CD14-positive monocyte (primary cell): ENCODE data around the gene LTBP1. TPM values are rescaled to one million over a fixed set of nuclear protein-coding genes. Genes with fewer than 3 reads are reported as not detected.

ENCODE experiments used
- DNase-seq, 3 donors: peaks; one replicate each; pipeline ENCODE4 v3.0.0-alpha.2; 2011 to 2022
- H2AFZ ChIP-seq: 2 replicates; pipeline ENCODE4 v1.6.0; 2012; ENCODE audit warnings: mild to moderate bottlenecking, low read depth, low read length, inconsistent platforms; ENCODE audit not compliant: insufficient read depth, poor library complexity, severe bottlenecking
- H3K27ac ChIP-seq, 2 donors: 1 replicate in 1 of 2; 2 replicates in 1 of 2; pipeline ENCODE4 v1.5.1; 2012 to 2013; ENCODE audit warnings: low read length in 2 of 2, control low read depth in 1 of 2, inconsistent platforms in 1 of 2, low read depth in 1 of 2, mild to moderate bottlenecking in 1 of 2
- H3K27me3 ChIP-seq, 2 donors: one replicate each; pipeline versions ENCODE4 v1.6.0 to v1.6.1; 2011 to 2013; ENCODE audit warnings: low read length in 2 of 2; ENCODE audit not compliant: control insufficient read depth in 2 of 2, insufficient read depth in 2 of 2
- H3K36me3 ChIP-seq, 2 donors: replicated peaks in 1 of 2; 1 replicate in 1 of 2; 2 replicates in 1 of 2; pipeline versions ENCODE4 v1.5.1 to v1.6.1; 2012 to 2013; ENCODE audit warnings: low read length in 2 of 2, control low read depth in 1 of 2, inconsistent platforms in 1 of 2, mild to moderate bottlenecking in 1 of 2; ENCODE audit not compliant: insufficient read depth in 2 of 2, control insufficient read depth in 1 of 2
- H3K4me1 ChIP-seq, 2 donors: 1 replicate in 1 of 2; 2 replicates in 1 of 2; pipeline versions ENCODE4 v1.5.1 to v1.6.1; 2012 to 2013; ENCODE audit warnings: low read length in 2 of 2, control low read depth in 1 of 2, inconsistent platforms in 1 of 2, mild to moderate bottlenecking in 1 of 2, moderate library complexity in 1 of 2; ENCODE audit not compliant: insufficient read depth in 2 of 2, control insufficient read depth in 1 of 2
- H3K4me2 ChIP-seq: replicated peaks from 2 replicates; pipeline ENCODE3; 2012; ENCODE audit warnings: low read length, moderate library complexity, mild to moderate bottlenecking; ENCODE audit not compliant: poor library complexity, severe bottlenecking; ENCODE audit errors: extremely low read depth
- H3K4me3 ChIP-seq, 3 experiments: fragments of 200-600 bp in 1 of 3; sonication (generic) in 1 of 3; replicated peaks in 1 of 3; 1 replicate in 2 of 3; 2 replicates in 1 of 3; pipeline ENCODE4 v1.5.1; 2011 to 2013; ENCODE audit warnings: low read length in 3 of 3, mild to moderate bottlenecking in 3 of 3, control low read depth in 2 of 3, low read depth in 2 of 3, inconsistent platforms in 1 of 3, moderate library complexity in 1 of 3
- H3K79me2 ChIP-seq: 2 replicates; pipeline ENCODE4 v1.6.0; 2012; ENCODE audit warnings: mild to moderate bottlenecking, control low read depth, inconsistent platforms, low read length, moderate library complexity; ENCODE audit not compliant: insufficient read depth
- H3K9ac ChIP-seq: 2 replicates; pipeline ENCODE4 v1.6.0; 2017; ENCODE audit warnings: low read length, mild to moderate bottlenecking; ENCODE audit not compliant: insufficient read depth, poor library complexity, severe bottlenecking
- H3K9me3 ChIP-seq, 2 donors: replicated peaks in 1 of 2; 1 replicate in 1 of 2; 2 replicates in 1 of 2; pipeline versions ENCODE4 v1.5.1 to v1.6.1; 2012 to 2013; ENCODE audit warnings: low read length in 2 of 2, control low read depth in 1 of 2; ENCODE audit not compliant: control insufficient read depth in 1 of 2, insufficient read depth in 1 of 2
- H4K20me1 ChIP-seq: 2 replicates; pipeline ENCODE4 v1.6.0; 2012; ENCODE audit warnings: mild to moderate bottlenecking, low read length, control low read depth, moderate library complexity; ENCODE audit not compliant: insufficient read depth
- H3K27ac Mint-ChIP-seq, 7 donors: one replicate each; pipeline ENCODE4 v1.8.0; 2020; ENCODE audit warnings: mild to moderate bottlenecking in 7 of 7, mixed read lengths in 7 of 7, moderate library complexity in 6 of 7, inconsistent platforms in 2 of 7
- H3K27me3 Mint-ChIP-seq, 3 donors: one replicate each; pipeline ENCODE4 v1.8.0; 2021 to 2022; ENCODE audit warnings: low read depth in 3 of 3, mild to moderate bottlenecking in 3 of 3, mixed read lengths in 3 of 3, moderate library complexity in 3 of 3, inconsistent platforms in 1 of 3
- H3K36me3 Mint-ChIP-seq, 2 donors: one replicate each; pipeline ENCODE4 v1.8.0; 2020; ENCODE audit warnings: mixed read lengths in 2 of 2, inconsistent platforms in 1 of 2, mild to moderate bottlenecking in 1 of 2
- H3K4me1 Mint-ChIP-seq: one replicate; pipeline ENCODE4 v1.8.0; 2020; ENCODE audit warnings: mild to moderate bottlenecking, mixed read lengths
- H3K4me3 Mint-ChIP-seq, 2 donors: one replicate each; pipeline ENCODE4 v1.8.0; 2020; ENCODE audit warnings: mild to moderate bottlenecking in 2 of 2, mixed read lengths in 2 of 2, moderate library complexity in 1 of 2
- H3K9me3 Mint-ChIP-seq, 7 donors: one replicate each; pipeline ENCODE4 v1.8.0; 2020 to 2022; ENCODE audit warnings: mixed read lengths in 7 of 7, mild to moderate bottlenecking in 6 of 7, moderate library complexity in 6 of 7, inconsistent platforms in 2 of 7
- WGBS: methylation state at CpG from one replicate; pipeline ENCODE4 v1.1.5; 2013; ENCODE audit warnings: missing lambda C conversion rate; ENCODE audit not compliant: insufficient coverage; 5-methylcytosine and 5-hydroxymethylcytosine counted together
- intact Hi-C, 2 donors: fragments of 100-400 bp; cut with micrococcal nuclease; formaldehyde crosslinking; loops; one replicate each; pipeline versions ENCODE4 v1.15.0 to v1.15.1; 2023
- polyA plus RNA-seq, 3 donors: library from polyadenylated mRNA; depleted of rRNA in 1 of 3; unstranded in 2 of 3; stranded (reverse) in 1 of 3; fragments of 300-500 nt in 2 of 3; fragments of >200 nt in 1 of 3; fragmentation: Illumina TruSeq in 2 of 3; gene quantifications; 1 replicate in 2 of 3; 2 replicates in 1 of 3; pipeline ENCODE4 v1.2.3, GENCODE V29; 2012 to 2021
- TF ChIP-seq, protein P1 (sequence below): fragments of 200-600 bp; IDR thresholded peaks from one replicate; pipeline ENCODE4 v1.8.0; 2022; ENCODE audit warnings: antibody characterized with exemption, mild to moderate bottlenecking

Gene LTBP1
- polyA plus RNA-seq, 3 donors = 0.18 to 0.24 TPM; not detected in 1

DNA sequence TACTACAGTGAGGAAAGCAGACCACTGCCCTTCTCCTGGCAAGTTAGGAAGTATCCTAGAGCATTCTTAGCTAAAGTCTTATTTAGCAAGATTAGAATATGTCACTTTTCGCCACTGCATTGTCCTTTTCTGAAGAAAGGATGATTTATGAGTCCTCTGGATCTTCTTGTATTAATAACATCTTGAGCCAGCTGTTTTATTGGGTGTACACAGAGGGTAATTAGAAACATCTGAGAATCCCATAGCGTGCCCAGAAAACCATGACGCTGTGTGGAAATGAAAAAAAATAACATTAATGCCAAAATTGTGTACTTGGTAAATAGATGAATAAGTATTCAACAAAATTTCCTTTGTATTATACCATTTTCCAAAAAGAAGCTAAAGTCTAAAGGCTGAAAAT lies 198.7 kb downstream of the LTBP1 start:
- no peak overlapping the region for H3K9ac ChIP-seq
- intact Hi-C loops = no loop called here
- TF ChIP-seq, protein P1, sequence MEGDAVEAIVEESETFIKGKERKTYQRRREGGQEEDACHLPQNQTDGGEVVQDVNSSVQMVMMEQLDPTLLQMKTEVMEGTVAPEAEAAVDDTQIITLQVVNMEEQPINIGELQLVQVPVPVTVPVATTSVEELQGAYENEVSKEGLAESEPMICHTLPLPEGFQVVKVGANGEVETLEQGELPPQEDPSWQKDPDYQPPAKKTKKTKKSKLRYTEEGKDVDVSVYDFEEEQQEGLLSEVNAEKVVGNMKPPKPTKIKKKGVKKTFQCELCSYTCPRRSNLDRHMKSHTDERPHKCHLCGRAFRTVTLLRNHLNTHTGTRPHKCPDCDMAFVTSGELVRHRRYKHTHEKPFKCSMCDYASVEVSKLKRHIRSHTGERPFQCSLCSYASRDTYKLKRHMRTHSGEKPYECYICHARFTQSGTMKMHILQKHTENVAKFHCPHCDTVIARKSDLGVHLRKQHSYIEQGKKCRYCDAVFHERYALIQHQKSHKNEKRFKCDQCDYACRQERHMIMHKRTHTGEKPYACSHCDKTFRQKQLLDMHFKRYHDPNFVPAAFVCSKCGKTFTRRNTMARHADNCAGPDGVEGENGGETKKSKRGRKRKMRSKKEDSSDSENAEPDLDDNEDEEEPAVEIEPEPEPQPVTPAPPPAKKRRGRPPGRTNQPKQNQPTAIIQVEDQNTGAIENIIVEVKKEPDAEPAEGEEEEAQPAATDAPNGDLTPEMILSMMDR = no peak
- H3K9me3 ChIP-seq = no peaks in the 10 kb centered on the region
- no peak overlapping the region for H3K4me3 ChIP-seq
- no peaks in the 10 kb centered on the region for H3K36me3 Mint-ChIP-seq
- DNase-seq = no peak
- H3K27ac ChIP-seq = no peak overlapping the region
- WGBS = no CpG with 5 or more reads among the region's 3 CpGs
- no peaks in the 10 kb centered on the region for H3K79me2 ChIP-seq
- H3K27ac Mint-ChIP-seq = no peak overlapping the region
- H3K4me1 ChIP-seq = no peaks in the 10 kb centered on the region
- no peaks in the 10 kb centered on the region for H4K20me1 ChIP-seq
- H3K27me3 ChIP-seq = no peaks in the 10 kb centered on the region
- no peak overlapping the region for H3K4me2 ChIP-seq
- peaks cover 4% of the 10 kb centered on the region for H3K4me1 Mint-ChIP-seq
- no peaks in the 10 kb centered on the region for H3K36me3 ChIP-seq
- H3K27me3 Mint-ChIP-seq = peaks cover 0 to 3% (median 2%) of the 10 kb centered on the region in 3 donors
- H3K9me3 Mint-ChIP-seq = peaks cover 0 to 12% (median 3%) of the 10 kb centered on the region in 7 donors
- H2AFZ ChIP-seq = no peak overlapping the region
- H3K4me3 Mint-ChIP-seq = no peak overlapping the region

GRCh38 chr2:33146102-33146501 lies 199.3 kb downstream of the LTBP1 start:
- Histone ChIP-seq H3K4me1 (no peaks in the 10 kb centered on the region), H3K4me2 (no peak overlapping the region), H4K20me1 (no peaks in the 10 kb centered on the region), H3K27ac (no peak overlapping the region), H3K79me2 (no peaks in the 10 kb centered on the region), H3K27me3 (no peaks in the 10 kb centered on the region), H3K4me3 (no peak overlapping the region), H3K9ac (no peak overlapping the region), H3K36me3 (no peaks in the 10 kb centered on the region), H2AFZ (no peak overlapping the region), H3K9me3 (no peaks in the 10 kb centered on the region)
- Mint-ChIP-seq H3K27me3 (peaks cover 0 to 3% (median 2%) of the 10 kb centered on the region in 3 donors), H3K4me1 (peaks cover 4% of the 10 kb centered on the region), H3K36me3 (no peaks in the 10 kb centered on the region), H3K9me3 (peaks cover 0 to 12% (median 3%) of the 10 kb centered on the region in 7 donors), H3K4me3 (no peak overlapping the region), H3K27ac (no peak overlapping the region)
- DNase-seq = no peak
- WGBS = no CpG with 5 or more reads among the region's 3 CpGs
- TF ChIP-seq, protein P1 = no peak
- intact Hi-C loops = no loop called here
